GM18517 (cell line): Measurements from ENCODE around the gene NES.

ENCODE experiments used
- ATAC-seq: cut with Tn5 transposase; IDR thresholded peaks from one replicate; pipeline ENCODE4 v1.9.1; 2021; ENCODE audit warnings: mild to moderate bottlenecking, moderate library complexity; ENCODE audit not compliant: unreplicated experiment

The NES gene

GRCh38 chr1:156684227-156684782, 7.1 kb upstream of the NES start:
- ATAC-seq, result no peak

- no peak for ATAC-seq
Measured at GRCh38 chr1:156682166-156682890, 5.1 kb upstream of the NES start.

- no peak for ATAC-seq
Measured at GRCh38 chr1:156681196-156681960, 4.2 kb upstream of the NES start.

DNA sequence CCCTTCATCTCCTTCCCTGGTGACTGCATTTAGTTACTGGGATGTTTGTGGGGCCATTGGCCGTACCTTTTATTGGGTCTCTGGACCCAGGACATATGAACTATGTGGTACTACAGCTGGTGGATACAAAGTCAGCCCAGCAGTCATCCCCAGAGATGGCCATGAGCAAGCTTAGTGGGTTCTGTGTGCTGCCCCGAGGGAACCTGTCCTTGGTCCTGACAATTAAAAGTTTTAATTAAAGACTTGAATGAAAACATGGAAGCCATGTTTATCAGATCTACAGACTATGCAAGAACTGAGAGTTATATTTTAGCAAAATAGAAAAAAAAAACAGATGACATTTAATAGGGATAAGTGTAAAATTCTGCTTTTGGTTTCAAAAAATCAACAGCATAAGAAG, 2.8 kb upstream of the NES start:
- ATAC-seq, result no peak

- no peak for ATAC-seq
Measured at GRCh38 chr1:156677616-156678596, 699 bp upstream of the NES start.

- no peak for ATAC-seq
Measured at GRCh38 chr1:156676114-156676819, 940 bp downstream of the NES start.

- no peak for ATAC-seq
Measured at GRCh38 chr1:156675210-156676113, 1.7 kb downstream of the NES start.

DNA sequence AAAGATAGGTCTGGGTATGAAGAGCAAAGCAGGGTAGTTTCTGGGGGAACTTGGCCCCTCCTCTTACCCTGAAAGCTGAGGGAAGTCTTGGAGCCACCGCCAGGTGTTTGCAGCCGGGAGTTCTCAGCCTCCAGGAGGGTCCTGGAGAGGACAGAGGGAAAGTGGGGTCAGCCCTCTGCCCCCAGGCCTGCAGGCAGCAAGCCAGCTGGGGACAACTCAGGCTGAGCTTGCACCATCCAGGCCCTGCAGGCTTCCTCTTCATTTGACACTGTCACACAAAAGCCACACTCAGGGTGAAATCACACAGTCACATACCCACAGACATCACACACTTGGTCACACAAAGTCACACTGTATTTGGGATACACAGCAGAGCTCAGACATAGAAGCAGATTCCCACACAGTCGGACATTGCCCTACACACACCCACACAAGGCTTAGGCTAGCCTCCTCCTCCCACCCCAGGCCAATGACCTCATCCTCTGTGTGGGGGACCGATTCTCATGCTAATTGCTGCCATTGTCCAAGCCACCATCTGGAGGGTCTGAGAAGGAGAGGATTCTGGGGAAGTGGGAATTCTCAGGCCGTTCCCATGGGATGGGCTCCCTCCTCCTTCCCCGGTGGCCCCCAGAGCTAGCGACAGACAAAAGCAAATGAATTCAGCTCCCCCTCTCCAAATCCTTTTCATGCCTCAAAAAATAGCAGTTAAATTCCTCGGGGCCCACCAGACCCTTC, 3.7 kb downstream of the NES start:
- ATAC-seq, result no peak

DNA sequence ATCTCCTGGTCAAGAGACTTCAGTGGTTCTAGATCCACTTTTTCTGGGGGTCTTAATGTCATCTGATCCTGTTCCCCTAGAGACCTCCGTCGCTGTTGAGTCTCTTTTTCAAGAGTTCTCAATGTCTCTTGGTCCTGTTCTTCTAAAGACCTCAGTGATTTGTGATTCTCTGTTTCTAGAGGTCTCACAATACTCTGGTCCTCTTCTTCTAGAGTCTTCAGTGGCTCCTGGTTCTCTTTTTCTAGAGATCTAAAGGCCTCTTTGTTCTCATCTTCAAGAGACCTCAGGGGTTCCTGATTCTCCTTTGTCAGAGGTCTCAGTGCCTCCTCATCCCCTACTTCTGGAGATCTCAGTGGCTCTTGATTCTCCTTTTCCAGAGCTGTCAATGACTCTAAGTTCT, 5.4 kb downstream of the NES start:
- ATAC-seq, result no peak

- no peak for ATAC-seq
Measured at GRCh38 chr1:156670791-156671190, 6.4 kb downstream of the NES start.

DNA sequence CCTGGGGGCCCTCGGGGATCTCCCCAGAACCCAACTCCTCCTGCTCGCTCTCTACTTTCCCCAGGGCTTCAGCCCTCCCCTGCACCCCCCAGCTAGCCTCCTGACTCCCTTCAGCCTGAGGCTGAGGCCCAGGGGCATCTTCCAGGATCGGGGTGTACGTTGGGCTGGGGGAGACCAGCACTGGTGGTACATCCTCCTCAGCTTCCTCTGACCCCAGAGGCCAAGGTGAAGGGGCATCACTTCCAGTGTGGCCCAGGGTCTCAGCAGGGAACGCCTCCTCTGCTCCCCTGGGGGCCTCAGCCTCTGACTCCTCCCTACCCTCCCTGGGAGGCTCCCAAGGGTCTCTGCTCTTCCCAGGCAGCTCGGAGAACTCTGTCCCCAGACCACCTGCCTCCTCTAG, 6.8 kb downstream of the NES start:
- ATAC-seq, result no peak

- ATAC-seq, result no peak
Measured at GRCh38 chr1:156669794-156670193, 7.4 kb downstream of the NES start.

- no peak for ATAC-seq
Measured at GRCh38 chr1:156668801-156669637, 8.2 kb downstream of the NES start.

DNA sequence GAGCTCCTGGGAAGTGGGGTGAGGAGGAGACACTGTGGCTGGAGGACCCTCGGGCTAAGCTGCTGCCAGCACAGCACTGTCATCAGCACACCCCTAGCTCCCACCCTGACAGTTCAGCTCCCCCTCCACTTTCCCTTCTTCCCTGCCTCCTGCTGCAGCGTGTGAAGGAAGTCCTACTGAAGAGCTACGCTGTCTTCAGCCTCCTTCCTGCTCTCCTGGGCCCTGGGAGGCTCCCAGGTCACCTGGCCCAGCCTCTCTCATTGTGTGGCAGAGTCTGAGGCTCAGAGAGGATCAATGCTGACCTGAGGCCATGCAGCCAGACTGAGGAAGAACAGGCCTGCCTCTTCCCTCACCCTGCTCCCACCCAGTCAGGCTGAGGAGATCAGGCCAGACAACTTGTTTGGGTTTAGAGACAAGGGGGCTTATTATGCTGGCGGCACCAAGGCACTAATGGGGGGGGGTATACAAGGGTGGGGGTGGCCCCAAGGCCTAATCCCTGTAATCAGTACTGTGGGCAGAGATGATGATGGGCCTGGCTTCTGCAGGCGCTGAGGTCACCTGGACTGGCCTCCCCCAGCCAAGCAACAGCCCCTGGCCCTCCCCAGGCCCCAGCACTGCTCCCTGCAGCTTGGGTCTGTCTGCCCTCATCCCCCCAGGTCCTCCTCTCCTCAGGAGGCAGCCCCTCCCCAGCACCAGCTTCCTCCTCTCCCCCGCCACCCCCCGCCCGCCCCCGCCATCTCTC, 9.1 kb downstream of the NES start:
- ATAC-seq, result no peak

DNA sequence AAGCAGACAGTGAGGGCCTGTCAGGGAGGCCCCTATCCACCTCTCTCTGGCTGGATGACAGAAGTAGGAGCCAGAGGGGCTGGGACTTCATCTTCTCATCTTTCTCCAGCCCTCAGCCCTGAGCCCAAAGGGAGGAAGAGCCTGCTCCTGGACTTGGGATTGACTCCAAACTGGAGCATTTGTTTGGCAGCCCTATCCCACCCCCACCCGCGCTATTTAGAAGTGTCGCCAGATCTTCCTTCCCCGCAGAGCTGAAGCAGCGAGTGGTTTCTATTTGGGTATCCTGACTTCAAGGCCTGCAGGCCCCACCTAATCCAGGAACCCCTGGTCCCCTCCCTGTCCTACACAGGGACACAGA, 9.6 kb downstream of the NES start:
- ATAC-seq, result no peak

DNA sequence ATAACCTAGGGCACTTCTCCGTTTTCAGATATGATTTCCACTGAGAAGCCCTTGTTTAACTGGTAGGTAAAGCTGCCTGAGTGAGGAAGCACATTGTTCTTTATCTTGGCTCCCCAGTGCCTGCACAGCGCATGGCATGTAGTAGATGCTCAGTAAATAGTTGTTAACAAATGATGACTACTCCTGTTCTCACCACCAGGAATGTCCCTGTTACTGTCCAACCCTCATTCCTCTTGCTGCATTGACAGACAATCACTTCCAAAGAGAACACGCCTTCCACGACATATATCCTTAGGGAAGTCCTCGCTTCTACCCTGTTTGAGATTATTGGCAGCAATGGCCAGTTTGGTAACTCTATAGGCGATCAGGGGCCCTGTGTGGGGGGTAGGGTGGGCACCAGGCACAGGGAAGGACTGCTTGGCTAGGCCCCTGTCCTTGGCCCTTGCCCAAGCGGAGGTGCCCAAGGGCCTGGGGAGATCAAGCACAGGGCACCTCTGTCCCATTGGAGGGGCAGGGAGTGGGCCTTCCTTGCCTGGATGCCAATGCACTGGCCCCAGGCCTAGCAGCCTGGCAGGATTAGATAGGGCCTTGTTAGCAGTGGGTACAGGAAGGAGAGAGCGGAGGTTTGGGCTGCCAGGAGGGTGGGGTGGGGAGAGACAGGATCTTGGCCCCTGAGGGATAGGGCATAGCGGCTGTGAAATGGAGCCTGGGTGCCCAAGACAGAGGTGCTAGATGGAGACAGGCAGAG, 10.2 kb downstream of the NES start:
- ATAC-seq, result no peak

DNA sequence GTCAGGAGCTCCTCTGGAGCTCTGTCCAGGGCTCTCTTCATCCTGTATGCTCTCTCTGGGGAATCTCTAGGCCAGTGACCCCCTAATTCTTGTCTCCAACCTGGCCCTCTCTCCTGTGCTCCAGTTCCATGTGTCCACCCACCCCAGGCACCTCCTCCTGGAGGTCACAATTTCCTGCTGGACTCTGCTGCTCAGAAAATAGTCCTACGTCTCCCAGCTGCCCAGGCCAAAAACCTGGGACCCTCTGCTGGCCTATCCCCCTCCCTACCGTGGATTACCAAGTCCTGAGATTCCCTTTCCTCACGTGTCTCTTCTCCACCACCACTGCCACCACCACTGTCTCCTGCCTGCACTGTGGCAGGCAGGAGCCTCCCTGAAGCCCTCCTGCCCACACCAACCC, 11.7 kb downstream of the NES start:
- ATAC-seq, result no peak
